WTC11 (cell line): ENCODE data around the gene DARS1. TPM values are rescaled to one million over a fixed set of nuclear protein-coding genes. Genes with fewer than 3 reads are reported as not detected.
A peak's percentile ranks its signal among the peaks of the same experiment; 100 is the strongest.

Experiments
- ATAC-seq: fragments of 200-7000 bp; cut with Tn5 transposase; 2 replicates; pipeline ENCODE4 v1.10.0; 2021; ENCODE audit warnings: mild to moderate bottlenecking, moderate library complexity
- Bru-seq: library from RNA; stranded (reverse); fragments of 400-500 nt; gene quantifications from one replicate; lab custom pipeline; 2021; lab: Mats Ljungman, UMichigan
- CTCF ChIA-PET: fragments of 300-600 bp; sonication (Branson Sonifier 250); formaldehyde crosslinking; loops from one replicate; lab custom pipeline; 2021; ENCODE audit warnings: antibody characterized with exemption; lab: Charles Lee
- POLR2A ChIA-PET: fragments of 350-600 bp; sonication (Branson Sonifier 250); formaldehyde crosslinking; loops from one replicate; lab custom pipeline; 2021; ENCODE audit warnings: antibody characterized with exemption; lab: Charles Lee
- DNase-seq: peaks from one replicate; pipeline ENCODE4 v3.0.0; 2021; ENCODE audit warnings: low spot score
- H3K27ac Mint-ChIP-seq: 2 replicates; pipeline ENCODE4 v1.8.0; 2021; ENCODE audit warnings: mixed read lengths
- H3K27me3 Mint-ChIP-seq: 2 replicates; pipeline ENCODE4 v1.8.0; 2021; ENCODE audit warnings: low read depth, mild to moderate bottlenecking, moderate library complexity, mixed read lengths
- H3K36me3 Mint-ChIP-seq: 2 replicates; pipeline ENCODE4 v1.8.0; 2021; ENCODE audit warnings: mixed read lengths
- H3K4me1 Mint-ChIP-seq: 2 replicates; pipeline ENCODE4 v1.8.0; 2022; ENCODE audit warnings: mixed read lengths
- H3K4me3 Mint-ChIP-seq: 2 replicates; pipeline ENCODE4 v1.8.0; 2021; ENCODE audit warnings: mild to moderate bottlenecking, moderate library complexity, mixed read lengths
- H3K9me3 Mint-ChIP-seq: 2 replicates; pipeline ENCODE4 v1.8.0; 2021; ENCODE audit warnings: mixed read lengths
- CBFB ChIP-seq: sonication (generic); formaldehyde crosslinking; IDR thresholded peaks from 2 replicates; pipeline ENCODE4 v1.8.1; 2022; ENCODE audit warnings: mild to moderate bottlenecking, low read depth, missing genetic modification reagents
- EMX1 ChIP-seq: fragments of 250-450 bp; sonication (Bioruptor Pico); IDR thresholded peaks from 2 replicates; pipeline ENCODE4 v1.8.0; 2021; ENCODE audit warnings: mild to moderate bottlenecking
- ESRRA ChIP-seq: sonication (generic); formaldehyde crosslinking; IDR thresholded peaks from 2 replicates; pipeline ENCODE4 v1.8.1; 2022; ENCODE audit warnings: mild to moderate bottlenecking, missing genetic modification reagents, borderline replicate concordance
- ETV6 ChIP-seq: sonication (generic); formaldehyde crosslinking; IDR thresholded peaks from 2 replicates; pipeline ENCODE4 v1.8.1; 2022; ENCODE audit warnings: mild to moderate bottlenecking, missing genetic modification reagents
- FOXP1 ChIP-seq: sonication (generic); formaldehyde crosslinking; IDR thresholded peaks from 2 replicates; pipeline ENCODE4 v1.8.0; 2022; ENCODE audit warnings: missing genetic modification reagents, mild to moderate bottlenecking, moderate library complexity, borderline replicate concordance
- NFYB ChIP-seq: sonication (generic); formaldehyde crosslinking; conservative IDR thresholded peaks from 2 replicates; pipeline ENCODE4 v1.8.0; 2022; ENCODE audit warnings: low read depth, missing genetic modification reagents
- NR1H2 ChIP-seq: sonication (generic); formaldehyde crosslinking; IDR thresholded peaks from 2 replicates; pipeline ENCODE4 v1.9.0; 2021; ENCODE audit warnings: mild to moderate bottlenecking, moderate library complexity, missing genetic modification reagents
- OVOL2 ChIP-seq: fragments of 250-450 bp; sonication (Bioruptor Pico); IDR thresholded peaks from 2 replicates; pipeline ENCODE4 v1.9.0; 2021; ENCODE audit warnings: mild to moderate bottlenecking, borderline replicate concordance
- PRDM15 ChIP-seq: sonication (generic); formaldehyde crosslinking; IDR thresholded peaks from 2 replicates; pipeline ENCODE4 v1.8.0; 2022; ENCODE audit warnings: missing genetic modification reagents
- SMAD4 ChIP-seq: sonication (generic); formaldehyde crosslinking; IDR thresholded peaks from 2 replicates; pipeline ENCODE4 v1.8.0; 2022; ENCODE audit warnings: mild to moderate bottlenecking, missing genetic modification reagents
- ZNF138 ChIP-seq: sonication (generic); formaldehyde crosslinking; conservative IDR thresholded peaks from 2 replicates; pipeline ENCODE4 v1.8.1; 2022; ENCODE audit warnings: mild to moderate bottlenecking, moderate library complexity, missing genetic modification reagents
- ZNF263 ChIP-seq: sonication (generic); formaldehyde crosslinking; IDR thresholded peaks from 2 replicates; pipeline ENCODE4 v1.8.1; 2022; ENCODE audit warnings: low read depth, mild to moderate bottlenecking, moderate library complexity, missing genetic modification reagents
- ZNF416 ChIP-seq: fragments of 250-450 bp; sonication (Bioruptor Pico); IDR thresholded peaks from 2 replicates; pipeline ENCODE4 v1.9.0; 2021; ENCODE audit warnings: mild to moderate bottlenecking, inconsistent platforms
- ZNF532 ChIP-seq: fragments of 250-450 bp; sonication (Bioruptor Pico); IDR thresholded peaks from 2 replicates; pipeline ENCODE4 v1.9.0; 2021; ENCODE audit warnings: mild to moderate bottlenecking, borderline replicate concordance
- ZNF671 ChIP-seq: fragments of 250-450 bp; sonication (Bioruptor Pico); IDR thresholded peaks from 2 replicates; pipeline ENCODE4 v1.8.0; 2021; ENCODE audit warnings: mild to moderate bottlenecking
- long read RNA-seq, 3 experiments: library from RNA in 1 of 3; library from capped mRNA in 1 of 3; library from polyadenylated mRNA in 1 of 3; unstranded in 2 of 3; stranded (forward) in 1 of 3; transcript quantifications; one replicate each; pipeline ENCODE4 v2.0.0, GENCODE V29; 2021
- total RNA-seq: library from RNA; stranded (reverse); gene quantifications from 3 replicates; pipeline ENCODE4 v1.2.3, GENCODE V29; 2021
- TF ChIP-seq, protein P1 (sequence below): sonication (generic); formaldehyde crosslinking; IDR thresholded peaks from 2 replicates; pipeline ENCODE4 v1.8.0; 2023; ENCODE audit warnings: missing genetic modification reagents
- TF ChIP-seq, protein P2 (sequence below): sonication (generic); formaldehyde crosslinking; conservative IDR thresholded peaks from 2 replicates; pipeline ENCODE4 v1.8.1; 2023; ENCODE audit warnings: mild to moderate bottlenecking, low read depth, missing genetic modification reagents, moderate library complexity
- TF ChIP-seq, protein P3 (sequence below): fragments of 200-600 bp; IDR thresholded peaks from 2 replicates; pipeline ENCODE4 v1.8.0; 2022; ENCODE audit warnings: antibody characterized with exemption

The DARS1 gene
- total RNA-seq, result 80.9 to 95.5 TPM (median 91.7 TPM) in 3 replicates
- Bru-seq, nascent RNA, result percentile 82 among the genes with signal in this experiment
- long read RNA-seq, experiment 1, transcript DARS-201 (16 exons, 2,361 nt), result major isoform, 556 of 611 reads
- long read RNA-seq, experiment 1, partial matches to known transcripts, result 30 of 611 reads
- long read RNA-seq, experiment 1, other reads (novel, unspliced or antisense), result 22 of 611 reads
- long read RNA-seq, experiment 2, transcript DARS-201 (16 exons, 2,361 nt), result major isoform, 86 of 158 reads
- long read RNA-seq, experiment 2, partial matches to known transcripts, result 26 of 158 reads
- long read RNA-seq, experiment 2, other reads (novel, unspliced or antisense), result 44 of 158 reads
- long read RNA-seq, experiment 3, transcript DARS-201 (16 exons, 2,361 nt), result major isoform, 380 of 436 reads
- long read RNA-seq, experiment 3, partial matches to known transcripts, result 34 of 436 reads
- long read RNA-seq, experiment 3, other reads (novel, unspliced or antisense), result 22 of 436 reads

GRCh38 chr2:135985018-135985825 lies at the start of gene DARS1:
Gene DARS1 (minus strand): TSS chr2:135985626. CDS start chr2:135985468, 158 bp downstream.
- H3K4me3 Mint-ChIP-seq, result peak within 1 kb of the TSS; percentile 82
- CTCF ChIA-PET, result interaction anchor here (1.0 to 2.6 kb wide), 3 partner anchors 12 to 399 kb away, joined by 4 to 15 read pairs (median 5); no protein-coding TSS in a partner anchor
- peaks cover 25% of the 10 kb centered on the region for H3K4me1 Mint-ChIP-seq
- no peaks in the 10 kb centered on the region for H3K9me3 Mint-ChIP-seq
- H3K27me3 Mint-ChIP-seq, result no peaks in the 10 kb centered on the region; the same call in 1 of the 2 replicates
- H3K27ac Mint-ChIP-seq, result peak within 1 kb of the TSS; percentile 97
- DNase-seq, result peak; percentile 96
- POLR2A ChIA-PET, result interaction anchor here (0.6 to 1.2 kb wide), 3 partner anchors 22 to 110 kb away, joined by 3 to 4 read pairs (median 3); no protein-coding TSS in a partner anchor
- ATAC-seq, result peak; percentile 95
- peaks cover 28% of the 10 kb centered on the region for H3K36me3 Mint-ChIP-seq
- no peak for TF ChIP-seq CBFB (CRISPR knock-in tag)
- TF ChIP-seq ESRRA (CRISPR knock-in tag), result no peak
- TF ChIP-seq PRDM15 (CRISPR knock-in tag), result no peak; the same call in 1 of the 2 replicates
- peak; percentile 29; the same call in 1 of the 2 replicates for TF ChIP-seq NFYB (CRISPR knock-in tag)
- TF ChIP-seq NR1H2 (CRISPR knock-in tag), result no peak
- TF ChIP-seq ZNF263 (CRISPR knock-in tag), result peak; percentile 92
- TF ChIP-seq, protein P1, sequence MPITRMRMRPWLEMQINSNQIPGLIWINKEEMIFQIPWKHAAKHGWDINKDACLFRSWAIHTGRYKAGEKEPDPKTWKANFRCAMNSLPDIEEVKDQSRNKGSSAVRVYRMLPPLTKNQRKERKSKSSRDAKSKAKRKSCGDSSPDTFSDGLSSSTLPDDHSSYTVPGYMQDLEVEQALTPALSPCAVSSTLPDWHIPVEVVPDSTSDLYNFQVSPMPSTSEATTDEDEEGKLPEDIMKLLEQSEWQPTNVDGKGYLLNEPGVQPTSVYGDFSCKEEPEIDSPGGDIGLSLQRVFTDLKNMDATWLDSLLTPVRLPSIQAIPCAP (CRISPR knock-in tag), result no peak
- no peak for TF ChIP-seq ZNF532 (CRISPR knock-in tag)
- TF ChIP-seq ZNF138, result no peak
- TF ChIP-seq SMAD4 (CRISPR knock-in tag), result peak; percentile 81
- no peak for TF ChIP-seq ZNF671 (CRISPR knock-in tag)
- peak; percentile 51; the same call in 1 of the 2 replicates for TF ChIP-seq ETV6
- TF ChIP-seq, protein P2, sequence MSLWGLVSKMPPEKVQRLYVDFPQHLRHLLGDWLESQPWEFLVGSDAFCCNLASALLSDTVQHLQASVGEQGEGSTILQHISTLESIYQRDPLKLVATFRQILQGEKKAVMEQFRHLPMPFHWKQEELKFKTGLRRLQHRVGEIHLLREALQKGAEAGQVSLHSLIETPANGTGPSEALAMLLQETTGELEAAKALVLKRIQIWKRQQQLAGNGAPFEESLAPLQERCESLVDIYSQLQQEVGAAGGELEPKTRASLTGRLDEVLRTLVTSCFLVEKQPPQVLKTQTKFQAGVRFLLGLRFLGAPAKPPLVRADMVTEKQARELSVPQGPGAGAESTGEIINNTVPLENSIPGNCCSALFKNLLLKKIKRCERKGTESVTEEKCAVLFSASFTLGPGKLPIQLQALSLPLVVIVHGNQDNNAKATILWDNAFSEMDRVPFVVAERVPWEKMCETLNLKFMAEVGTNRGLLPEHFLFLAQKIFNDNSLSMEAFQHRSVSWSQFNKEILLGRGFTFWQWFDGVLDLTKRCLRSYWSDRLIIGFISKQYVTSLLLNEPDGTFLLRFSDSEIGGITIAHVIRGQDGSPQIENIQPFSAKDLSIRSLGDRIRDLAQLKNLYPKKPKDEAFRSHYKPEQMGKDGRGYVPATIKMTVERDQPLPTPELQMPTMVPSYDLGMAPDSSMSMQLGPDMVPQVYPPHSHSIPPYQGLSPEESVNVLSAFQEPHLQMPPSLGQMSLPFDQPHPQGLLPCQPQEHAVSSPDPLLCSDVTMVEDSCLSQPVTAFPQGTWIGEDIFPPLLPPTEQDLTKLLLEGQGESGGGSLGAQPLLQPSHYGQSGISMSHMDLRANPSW (CRISPR knock-in tag), result no peak
- TF ChIP-seq OVOL2 (CRISPR knock-in tag), result no peak
- peak; percentile 77; the same call in 1 of the 2 replicates for TF ChIP-seq FOXP1 (CRISPR knock-in tag)
- peak; percentile 45; the same call in 1 of the 2 replicates for TF ChIP-seq ZNF416 (CRISPR knock-in tag)
- TF ChIP-seq, protein P3, sequence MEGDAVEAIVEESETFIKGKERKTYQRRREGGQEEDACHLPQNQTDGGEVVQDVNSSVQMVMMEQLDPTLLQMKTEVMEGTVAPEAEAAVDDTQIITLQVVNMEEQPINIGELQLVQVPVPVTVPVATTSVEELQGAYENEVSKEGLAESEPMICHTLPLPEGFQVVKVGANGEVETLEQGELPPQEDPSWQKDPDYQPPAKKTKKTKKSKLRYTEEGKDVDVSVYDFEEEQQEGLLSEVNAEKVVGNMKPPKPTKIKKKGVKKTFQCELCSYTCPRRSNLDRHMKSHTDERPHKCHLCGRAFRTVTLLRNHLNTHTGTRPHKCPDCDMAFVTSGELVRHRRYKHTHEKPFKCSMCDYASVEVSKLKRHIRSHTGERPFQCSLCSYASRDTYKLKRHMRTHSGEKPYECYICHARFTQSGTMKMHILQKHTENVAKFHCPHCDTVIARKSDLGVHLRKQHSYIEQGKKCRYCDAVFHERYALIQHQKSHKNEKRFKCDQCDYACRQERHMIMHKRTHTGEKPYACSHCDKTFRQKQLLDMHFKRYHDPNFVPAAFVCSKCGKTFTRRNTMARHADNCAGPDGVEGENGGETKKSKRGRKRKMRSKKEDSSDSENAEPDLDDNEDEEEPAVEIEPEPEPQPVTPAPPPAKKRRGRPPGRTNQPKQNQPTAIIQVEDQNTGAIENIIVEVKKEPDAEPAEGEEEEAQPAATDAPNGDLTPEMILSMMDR, result no peak
- no peak; the same call in 1 of the 2 replicates for TF ChIP-seq EMX1 (CRISPR knock-in tag)
